Chondrocyte (in vitro differentiated cells): ENCODE data around the gene ABCB8. TPM values are rescaled to one million over a fixed set of nuclear protein-coding genes. Genes with fewer than 3 reads are reported as not detected.

ENCODE experiments used
- DNase-seq: peaks from one replicate; pipeline ENCODE4 v3.0.0; 2021; ENCODE audit warnings: mixed read lengths, low spot score
- H3K27ac Mint-ChIP-seq: one replicate; pipeline ENCODE4 v1.8.0; 2021; ENCODE audit warnings: mild to moderate bottlenecking, moderate library complexity, mixed read lengths; ENCODE audit not compliant: unreplicated experiment
- H3K27me3 Mint-ChIP-seq: 2 replicates; pipeline ENCODE4 v1.8.0; 2021; ENCODE audit warnings: low read depth, mixed read lengths
- H3K36me3 Mint-ChIP-seq: 2 replicates; pipeline ENCODE4 v1.8.0; 2021; ENCODE audit warnings: low read depth, mixed read lengths
- H3K4me1 Mint-ChIP-seq: 2 replicates; pipeline ENCODE4 v1.8.0; 2021; ENCODE audit warnings: low read depth, mild to moderate bottlenecking, mixed read lengths
- H3K4me3 Mint-ChIP-seq: one replicate; pipeline ENCODE4 v1.8.0; 2021; ENCODE audit warnings: mild to moderate bottlenecking, moderate library complexity, mixed read lengths; ENCODE audit not compliant: unreplicated experiment
- H3K9me3 Mint-ChIP-seq: 2 replicates; pipeline ENCODE4 v1.8.0; 2021; ENCODE audit warnings: low read depth, mixed read lengths
- CTCF ChIP-seq: fragments of 200-600 bp; sonication (generic); IDR thresholded peaks from 2 replicates; pipeline ENCODE4 v1.5.0; 2021; ENCODE audit warnings: antibody characterized with exemption, mild to moderate bottlenecking, moderate library complexity
- total RNA-seq: library from RNA; stranded (reverse); gene quantifications from 3 replicates; pipeline ENCODE4 v1.2.1, GENCODE V29; 2021

ABCB8 gene
- total RNA-seq, 1 donor from 2014 or later: 30.2 TPM

- no peaks in the 10 kb centered on the region for H3K9me3 Mint-ChIP-seq
- no peak for TF ChIP-seq CTCF
- no peak overlapping the region for H3K4me3 Mint-ChIP-seq
- H3K4me1 Mint-ChIP-seq: peaks cover 21% of the 10 kb centered on the region
- H3K36me3 Mint-ChIP-seq: peaks cover 5% of the 10 kb centered on the region
- H3K27ac Mint-ChIP-seq: no peak overlapping the region
- no peak for DNase-seq
- H3K27me3 Mint-ChIP-seq: no peaks in the 10 kb centered on the region
These were observed 5.0 kb downstream of the ABCB8 start for GRCh38 chr7:151032936-151033863.

- TF ChIP-seq CTCF: no peak
- Mint-ChIP-seq H3K27ac (no peak overlapping the region), H3K4me3 (no peak overlapping the region)
These were observed 5.6 kb downstream of the ABCB8 start for GRCh38 chr7:151033864-151034249.

GRCh38 chr7:151034312-151035025 lies 6.2 kb downstream of the ABCB8 start:
- Mint-ChIP-seq H3K36me3 (peaks cover 3% of the 10 kb centered on the region), H3K4me3 (no peak overlapping the region), H3K27ac (no peak overlapping the region), H3K9me3 (no peaks in the 10 kb centered on the region), H3K4me1 (peaks cover 24% of the 10 kb centered on the region), H3K27me3 (no peaks in the 10 kb centered on the region)
- no peak for TF ChIP-seq CTCF
- DNase-seq: no peak

More at GRCh38 chr7:151033864-151034249, 5.6 kb downstream of the ABCB8 start:
- DNase-seq: no peak
- no peaks in the 10 kb centered on the region for H3K27me3 Mint-ChIP-seq
- peaks cover 24% of the 10 kb centered on the region for H3K4me1 Mint-ChIP-seq
- H3K36me3 Mint-ChIP-seq: peaks cover 3% of the 10 kb centered on the region
- no peaks in the 10 kb centered on the region for H3K9me3 Mint-ChIP-seq

GRCh38 chr7:151035026-151035717 lies 6.9 kb downstream of the ABCB8 start:
- H3K4me1 Mint-ChIP-seq: peaks cover 26% of the 10 kb centered on the region
- no peak overlapping the region for H3K4me3 Mint-ChIP-seq
- no peaks in the 10 kb centered on the region for H3K27me3 Mint-ChIP-seq
- TF ChIP-seq CTCF: no peak
- H3K9me3 Mint-ChIP-seq: no peaks in the 10 kb centered on the region
- no peak overlapping the region for H3K27ac Mint-ChIP-seq
- H3K36me3 Mint-ChIP-seq: peaks cover 3% of the 10 kb centered on the region
- DNase-seq: no peak

- Mint-ChIP-seq H3K27ac (no peak overlapping the region), H3K36me3 (peaks cover 3% of the 10 kb centered on the region), H3K9me3 (no peaks in the 10 kb centered on the region), H3K4me3 (no peak overlapping the region), H3K4me1 (peaks cover 27% of the 10 kb centered on the region), H3K27me3 (no peaks in the 10 kb centered on the region)
- no peak for DNase-seq
- no peak for TF ChIP-seq CTCF
These were observed 7.7 kb downstream of the ABCB8 start for GRCh38 chr7:151035902-151036301.
